GM20000 (cell line): ENCODE results near the gene SSR2.

Experiments
- DNase-seq: peaks from one replicate; pipeline ENCODE4 v3.0.0; 2012; ENCODE audit warnings: low spot score
- CTCF ChIP-seq: IDR thresholded peaks from 2 replicates; pipeline ENCODE4 v1.5.1; 2012; ENCODE audit warnings: mild to moderate bottlenecking, control low read depth; ENCODE audit errors: extremely low read depth, missing control alignments

The SSR2 gene

GRCh38 chr1:156002188-156002911 lies 18.4 kb downstream of the SSR2 start:
- DNase-seq: no peak
- TF ChIP-seq CTCF: no peak

- no peak for DNase-seq
- no peak for TF ChIP-seq CTCF
These were observed 19.0 kb downstream of the SSR2 start for GRCh38 chr1:156001662-156002171.

GRCh38 chr1:156001021-156001661 lies 19.6 kb downstream of the SSR2 start:
- DNase-seq: no peak
- no peak for TF ChIP-seq CTCF

GRCh38 chr1:155999964-156000363 lies 20.8 kb downstream of the SSR2 start:
- TF ChIP-seq CTCF: no peak
- no peak for DNase-seq

GRCh38 chr1:155996166-155996565 lies 24.6 kb downstream of the SSR2 start:
- TF ChIP-seq CTCF: no peak
- DNase-seq: no peak

- no peak for DNase-seq
- no peak for TF ChIP-seq CTCF
These were observed 27.2 kb downstream of the SSR2 start for GRCh38 chr1:155993595-155993994.

GRCh38 chr1:155990005-155990739 lies 30.6 kb downstream of the SSR2 start:
- DNase-seq: peak; percentile 51
- TF ChIP-seq CTCF: no peak
